A549 (cell line): ENCODE measurements around the gene ADARB2. TPM values are rescaled to one million over a fixed set of nuclear protein-coding genes. Genes with fewer than 3 reads are reported as not detected.

Source experiments
- ATAC-seq, 2 experiments: fragments of 200-7000 bp in 1 of 2; fragments of >200 bp in 1 of 2; cut with Nextera tagmentation in 1 of 2; cut with Tn5 transposase in 1 of 2; 3 replicates each; pipeline versions ENCODE4 v1.8.0 to v1.9.1; 2018 to 2020; ENCODE audit warnings: mild to moderate bottlenecking in 1 of 2, moderate library complexity in 1 of 2
- CTCF ChIA-PET: fragments of 300-600 bp; sonication (Branson Sonifier 250); formaldehyde crosslinking; extraction: SDS; loops from one replicate; lab custom pipeline; 2021; ENCODE audit warnings: antibody characterized with exemption, inconsistent platforms; lab: Yijun Ruan, JAX
- POLR2A ChIA-PET: fragments of 350-600 bp; formaldehyde crosslinking; extraction: SDS; loops from one replicate; lab custom pipeline; 2021; ENCODE audit warnings: antibody characterized with exemption, inconsistent platforms; lab: Yijun Ruan, JAX
- DNase-seq, 2 experiments: peaks; one replicate each; pipeline versions ENCODE4 v3.0.0 to v3.0.0-alpha.2; 2011 to 2016; ENCODE audit warnings: low read depth in 1 of 2, low spot score in 1 of 2
- FAIRE-seq: peaks from 2 replicates; lab custom pipeline; 2011; peaks lifted over from hg19 to GRCh38; lab: Jason Lieb, UNC
- H3K27ac ChIP-seq, 2 experiments: fragments of >200 bp; sonication (Bioruptor Twin); formaldehyde crosslinking; 3 replicates each; pipeline ENCODE4 v1.5.1; 2016 to 2017
- H3K4me1 ChIP-seq: fragments of >200 bp; sonication (Bioruptor Twin); formaldehyde crosslinking; 3 replicates; pipeline ENCODE4 v1.6.1; 2016
- H3K4me2 ChIP-seq: fragments of >200 bp; sonication (Bioruptor Twin); formaldehyde crosslinking; 3 replicates; pipeline ENCODE4 v1.6.1; 2016
- H3K4me3 ChIP-seq: fragments of >200 bp; sonication (Bioruptor Twin); formaldehyde crosslinking; 3 replicates; pipeline ENCODE4 v1.5.1; 2016
- H3K9me3 ChIP-seq: fragments of >200 bp; sonication (Bioruptor Twin); formaldehyde crosslinking; 3 replicates; pipeline ENCODE4 v1.6.1; 2016
- EHF ChIP-seq: fragments of 250-450 bp; sonication (Bioruptor Pico); IDR thresholded peaks from 2 replicates; pipeline ENCODE4 v1.5.0; 2020; ENCODE audit warnings: mild to moderate bottlenecking
- EHMT2 ChIP-seq: fragments of 200-600 bp; sonication (generic); IDR thresholded peaks from 2 replicates; pipeline ENCODE4 v1.6.1; 2016; ENCODE audit warnings: antibody characterized with exemption, low read depth, mild to moderate bottlenecking, moderate library complexity
- ESRRA ChIP-seq: fragments of 150-350 bp; IDR thresholded peaks from 2 replicates; pipeline ENCODE4 v1.6.1; 2014; ENCODE audit warnings: mild to moderate bottlenecking, low read length, borderline replicate concordance
- HEYL ChIP-seq: fragments of 250-450 bp; sonication (Bioruptor Pico); IDR thresholded peaks from 2 replicates; pipeline ENCODE4 v1.8.0; 2021; ENCODE audit warnings: mild to moderate bottlenecking, moderate library complexity
- HOXA7 ChIP-seq: fragments of 250-450 bp; sonication (Bioruptor Pico); IDR thresholded peaks from 2 replicates; pipeline ENCODE4 v1.5.0; 2020; ENCODE audit warnings: mild to moderate bottlenecking, moderate library complexity
- JUNB ChIP-seq: fragments of >200 bp; sonication (Bioruptor Twin); formaldehyde crosslinking; IDR thresholded peaks from 2 replicates; pipeline ENCODE4 v1.6.1; 2016
- MAFK ChIP-seq: fragments of 450-650 bp; IDR thresholded peaks from 2 replicates; pipeline ENCODE4 v1.6.1; 2014; ENCODE audit not compliant: partially characterized antibody
- MYC ChIP-seq: IDR thresholded peaks from 2 replicates; pipeline ENCODE4 v1.6.1; 2012; ENCODE audit warnings: mild to moderate bottlenecking, inconsistent platforms, low read length, improper control_type of control experiment, borderline replicate concordance
- NFE2L2 ChIP-seq: fragments of 150-350 bp; conservative IDR thresholded peaks from 2 replicates; pipeline ENCODE4 v1.6.1; 2014; ENCODE audit warnings: low read length
- POLR2A ChIP-seq: IDR thresholded peaks from 2 replicates; pipeline ENCODE4 v1.6.1; 2012; ENCODE audit warnings: mild to moderate bottlenecking, low read length
- RAD21 ChIP-seq, 2 experiments: fragments of >200 bp in 1 of 2; sonication (Bioruptor Twin) in 1 of 2; formaldehyde crosslinking in 1 of 2; IDR thresholded peaks in 1 of 2; conservative IDR thresholded peaks in 1 of 2; 2 replicates in 1 of 2; 3 replicates in 1 of 2; pipeline ENCODE4 v1.6.1; 2012 to 2018; ENCODE audit warnings: inconsistent platforms in 1 of 2
- RCOR1 ChIP-seq: fragments of 150-350 bp; IDR thresholded peaks from 2 replicates; pipeline ENCODE4 v1.6.1; 2014; ENCODE audit warnings: antibody characterized with exemption, low read length, low read depth
- RNF2 ChIP-seq: fragments of 200-600 bp; sonication (generic); IDR thresholded peaks from 2 replicates; pipeline ENCODE4 v1.6.1; 2016; ENCODE audit warnings: low read depth, mild to moderate bottlenecking, antibody characterized with exemption, moderate library complexity, borderline replicate concordance
- SMC3 ChIP-seq: fragments of >200 bp; sonication (Bioruptor Twin); formaldehyde crosslinking; IDR thresholded peaks from 3 replicates; pipeline ENCODE4 v1.6.1; 2018; ENCODE audit warnings: inconsistent platforms
- ZFP36 ChIP-seq: fragments of 450-650 bp; IDR thresholded peaks from 2 replicates; pipeline ENCODE4 v1.6.1; 2014; ENCODE audit warnings: borderline replicate concordance; ENCODE audit not compliant: partially characterized antibody
- WGBS: methylation state at CpG from one replicate; pipeline ENCODE4 v1.1.6; 2017; ENCODE audit errors: missing lambda C conversion rate; 5-methylcytosine and 5-hydroxymethylcytosine counted together
- polyA plus RNA-seq, 4 experiments: library from polyadenylated mRNA; depleted of rRNA in 3 of 4; stranded (reverse); fragments of >200 nt; fragmentation: RNase III in 1 of 4; extraction: RNeasy Plus Mini Kit Qiagen cat#74134 plus additional on column Dnase treatment in 1 of 4; gene quantifications; 2 replicates in 3 of 4; 3 replicates in 1 of 4; pipeline ENCODE4 v1.2.3, GENCODE V29; 2011 to 2017
- TF ChIP-seq, protein P1 (sequence below): fragments of >200 bp; sonication (Bioruptor Twin); formaldehyde crosslinking; IDR thresholded peaks from 3 replicates; pipeline ENCODE4 v1.6.1; 2016
- TF ChIP-seq, protein P2 (sequence below): fragments of >200 bp; sonication (Bioruptor Twin); formaldehyde crosslinking; IDR thresholded peaks from 3 replicates; pipeline ENCODE4 v1.5.1; 2016
- TF ChIP-seq, protein P3 (sequence below): fragments of >200 bp; sonication (Bioruptor Twin); formaldehyde crosslinking; IDR thresholded peaks from 2 replicates; pipeline ENCODE4 v1.6.1; 2016
- TF ChIP-seq, protein P4 (sequence below): IDR thresholded peaks from 2 replicates; pipeline ENCODE4 v1.6.1; 2012; ENCODE audit warnings: low read depth, borderline replicate concordance
- TF ChIP-seq, protein P5 (sequence below): IDR thresholded peaks from 2 replicates; pipeline ENCODE4 v1.6.1; 2012
- TF ChIP-seq, protein P6 (sequence below): fragments of 250-450 bp; sonication (Bioruptor Pico); IDR thresholded peaks from 2 replicates; pipeline ENCODE4 v1.5.0; 2020; ENCODE audit warnings: low read depth, mild to moderate bottlenecking, moderate library complexity

Gene ADARB2
- polyA plus RNA-seq, 2 of the 4 experiments (the other 2 are of a cell fraction): not detected

DNA sequence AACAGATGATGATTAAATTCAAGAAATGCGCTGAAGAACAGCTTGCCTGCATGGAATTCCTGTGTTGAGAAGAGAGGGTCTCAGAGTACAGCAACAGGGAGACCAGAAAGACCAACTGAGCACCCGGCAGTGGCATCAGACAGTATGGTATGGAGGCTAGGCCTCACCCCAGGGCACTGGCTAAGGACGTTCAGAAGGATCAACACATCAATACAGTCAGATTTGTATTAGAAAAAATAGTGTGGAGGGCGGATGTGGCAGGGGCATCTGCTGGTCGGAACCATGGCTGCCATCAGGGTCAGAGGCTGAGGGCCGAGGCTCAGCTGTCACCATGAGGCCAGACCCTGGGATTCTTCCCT, 142.1 kb downstream of the ADARB2 start (continued):
- TF ChIP-seq, protein P1, sequence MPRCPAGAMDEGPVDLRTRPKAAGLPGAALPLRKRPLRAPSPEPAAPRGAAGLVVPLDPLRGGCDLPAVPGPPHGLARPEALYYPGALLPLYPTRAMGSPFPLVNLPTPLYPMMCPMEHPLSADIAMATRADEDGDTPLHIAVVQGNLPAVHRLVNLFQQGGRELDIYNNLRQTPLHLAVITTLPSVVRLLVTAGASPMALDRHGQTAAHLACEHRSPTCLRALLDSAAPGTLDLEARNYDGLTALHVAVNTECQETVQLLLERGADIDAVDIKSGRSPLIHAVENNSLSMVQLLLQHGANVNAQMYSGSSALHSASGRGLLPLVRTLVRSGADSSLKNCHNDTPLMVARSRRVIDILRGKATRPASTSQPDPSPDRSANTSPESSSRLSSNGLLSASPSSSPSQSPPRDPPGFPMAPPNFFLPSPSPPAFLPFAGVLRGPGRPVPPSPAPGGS: no peak
- TF ChIP-seq SMC3 (no peak), RAD21 (conservative IDR thresholded peaks at IDR 0.05 in 1 of 2, IDR thresholded peaks at IDR 0.05 in 1 of 2) (no peak), EHF (CRISPR knock-in tag) (no peak), HOXA7 (CRISPR knock-in tag) (no peak)

DNA sequence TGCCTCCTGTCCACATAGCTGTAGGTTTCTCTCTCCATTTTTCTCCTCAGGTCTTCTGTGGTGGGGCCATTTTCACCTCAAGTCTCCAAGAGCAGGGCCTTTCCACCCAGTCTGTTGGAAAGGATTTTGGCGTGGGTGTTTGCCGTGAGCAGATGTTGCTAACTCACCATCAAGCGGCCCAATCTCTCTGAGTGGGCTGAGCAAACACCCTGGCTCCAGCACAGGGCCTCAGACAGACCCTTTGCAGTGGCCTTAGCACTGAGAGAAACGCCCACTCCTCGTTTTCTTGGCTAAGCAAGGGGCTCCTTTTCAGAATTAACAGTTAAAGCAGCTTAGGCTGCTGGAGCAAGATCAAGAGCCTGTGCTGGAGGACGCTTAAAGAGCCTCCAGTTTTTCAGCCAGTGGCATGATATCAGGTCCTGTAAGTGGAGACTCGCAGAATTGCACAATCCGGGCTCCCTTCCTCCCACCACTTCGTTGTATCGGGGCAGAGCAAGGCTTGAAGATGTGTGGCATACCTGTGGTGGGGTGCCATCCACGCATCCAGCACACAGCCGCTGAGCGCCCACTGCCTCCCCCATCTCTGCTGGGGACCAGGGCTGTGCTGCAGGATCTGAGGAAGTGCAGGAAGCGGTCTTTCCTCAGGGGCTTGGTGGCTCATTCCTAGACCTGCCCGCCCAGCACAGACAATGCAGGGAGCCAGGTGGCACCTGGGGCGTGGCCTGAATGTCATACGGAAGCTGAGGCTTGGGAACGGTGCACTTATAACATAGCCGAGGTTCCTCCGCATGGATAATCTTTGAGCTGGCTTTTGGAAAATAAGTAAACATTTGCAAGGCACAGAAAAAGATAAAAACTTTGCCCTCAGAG, 142.7 kb downstream of the ADARB2 start:
- no peak for DNase-seq
- no peak for ATAC-seq
- Histone ChIP-seq H3K4me1 (no peaks in the 10 kb centered on the region), H3K27ac (no peak overlapping the region), H3K4me2 (no peak overlapping the region), H3K9me3 (no peaks in the 10 kb centered on the region), H3K4me3 (no peak overlapping the region)
- CTCF ChIA-PET: no interaction called here
- POLR2A ChIA-PET: no interaction called here
- WGBS: 20% methylated on average over 10 of the region's 20 CpGs
- no peak for FAIRE-seq
- TF ChIP-seq JUNB (no peak), MYC (no peak), ESRRA (no peak), POLR2A (no peak), ZFP36 (no peak), MAFK (no peak), RNF2 (no peak), HEYL (CRISPR knock-in tag) (no peak), RCOR1 (no peak)
- TF ChIP-seq, protein P2, sequence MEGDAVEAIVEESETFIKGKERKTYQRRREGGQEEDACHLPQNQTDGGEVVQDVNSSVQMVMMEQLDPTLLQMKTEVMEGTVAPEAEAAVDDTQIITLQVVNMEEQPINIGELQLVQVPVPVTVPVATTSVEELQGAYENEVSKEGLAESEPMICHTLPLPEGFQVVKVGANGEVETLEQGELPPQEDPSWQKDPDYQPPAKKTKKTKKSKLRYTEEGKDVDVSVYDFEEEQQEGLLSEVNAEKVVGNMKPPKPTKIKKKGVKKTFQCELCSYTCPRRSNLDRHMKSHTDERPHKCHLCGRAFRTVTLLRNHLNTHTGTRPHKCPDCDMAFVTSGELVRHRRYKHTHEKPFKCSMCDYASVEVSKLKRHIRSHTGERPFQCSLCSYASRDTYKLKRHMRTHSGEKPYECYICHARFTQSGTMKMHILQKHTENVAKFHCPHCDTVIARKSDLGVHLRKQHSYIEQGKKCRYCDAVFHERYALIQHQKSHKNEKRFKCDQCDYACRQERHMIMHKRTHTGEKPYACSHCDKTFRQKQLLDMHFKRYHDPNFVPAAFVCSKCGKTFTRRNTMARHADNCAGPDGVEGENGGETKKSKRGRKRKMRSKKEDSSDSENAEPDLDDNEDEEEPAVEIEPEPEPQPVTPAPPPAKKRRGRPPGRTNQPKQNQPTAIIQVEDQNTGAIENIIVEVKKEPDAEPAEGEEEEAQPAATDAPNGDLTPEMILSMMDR: no peak
- TF ChIP-seq, protein P1: no peak
- TF ChIP-seq, protein P3, sequence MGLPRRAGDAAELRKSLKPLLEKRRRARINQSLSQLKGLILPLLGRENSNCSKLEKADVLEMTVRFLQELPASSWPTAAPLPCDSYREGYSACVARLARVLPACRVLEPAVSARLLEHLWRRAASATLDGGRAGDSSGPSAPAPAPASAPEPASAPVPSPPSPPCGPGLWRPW: no peak
- TF ChIP-seq, protein P4, sequence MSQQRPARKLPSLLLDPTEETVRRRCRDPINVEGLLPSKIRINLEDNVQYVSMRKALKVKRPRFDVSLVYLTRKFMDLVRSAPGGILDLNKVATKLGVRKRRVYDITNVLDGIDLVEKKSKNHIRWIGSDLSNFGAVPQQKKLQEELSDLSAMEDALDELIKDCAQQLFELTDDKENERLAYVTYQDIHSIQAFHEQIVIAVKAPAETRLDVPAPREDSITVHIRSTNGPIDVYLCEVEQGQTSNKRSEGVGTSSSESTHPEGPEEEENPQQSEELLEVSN: no peak

DNA sequence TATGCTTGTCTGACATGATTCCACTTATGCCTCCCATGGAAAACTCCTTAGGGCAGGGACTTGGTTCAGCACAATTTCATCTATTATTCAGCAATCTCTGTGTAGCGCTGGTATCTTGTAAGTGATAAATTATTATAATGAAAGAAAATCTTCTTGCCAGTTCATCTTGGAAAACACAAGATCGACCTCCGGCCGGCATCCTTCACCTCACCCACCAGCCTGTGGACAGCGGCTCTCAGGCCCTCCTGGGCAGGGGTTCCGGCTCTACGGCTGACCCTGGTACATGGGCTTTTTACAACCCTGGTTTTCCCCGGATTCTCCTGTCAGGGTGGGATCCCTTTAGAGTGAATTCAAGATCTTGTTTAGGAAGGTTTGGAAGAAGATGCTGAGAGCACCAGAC, 145.6 kb downstream of the ADARB2 start:
- FAIRE-seq: no peak
- Histone ChIP-seq H3K4me2 (no peak overlapping the region), H3K4me1 (no peaks in the 10 kb centered on the region), H3K4me3 (no peak overlapping the region), H3K9me3 (no peaks in the 10 kb centered on the region), H3K27ac (no peak overlapping the region)
- no peak for ATAC-seq
- ChIA-PET POLR2A (no interaction called here), CTCF (no interaction called here)
- DNase-seq: no peak
- WGBS: 35% methylated on average over 8 of the region's 8 CpGs
- TF ChIP-seq JUNB (no peak), POLR2A (no peak), EHMT2 (no peak), NFE2L2 (no peak)
- TF ChIP-seq, protein P1: no peak
- TF ChIP-seq, protein P5, sequence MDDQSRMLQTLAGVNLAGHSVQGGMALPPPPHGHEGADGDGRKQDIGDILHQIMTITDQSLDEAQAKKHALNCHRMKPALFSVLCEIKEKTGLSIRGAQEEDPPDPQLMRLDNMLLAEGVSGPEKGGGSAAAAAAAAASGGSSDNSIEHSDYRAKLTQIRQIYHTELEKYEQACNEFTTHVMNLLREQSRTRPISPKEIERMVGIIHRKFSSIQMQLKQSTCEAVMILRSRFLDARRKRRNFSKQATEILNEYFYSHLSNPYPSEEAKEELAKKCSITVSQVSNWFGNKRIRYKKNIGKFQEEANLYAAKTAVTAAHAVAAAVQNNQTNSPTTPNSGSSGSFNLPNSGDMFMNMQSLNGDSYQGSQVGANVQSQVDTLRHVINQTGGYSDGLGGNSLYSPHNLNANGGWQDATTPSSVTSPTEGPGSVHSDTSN: no peak
- TF ChIP-seq, protein P6, sequence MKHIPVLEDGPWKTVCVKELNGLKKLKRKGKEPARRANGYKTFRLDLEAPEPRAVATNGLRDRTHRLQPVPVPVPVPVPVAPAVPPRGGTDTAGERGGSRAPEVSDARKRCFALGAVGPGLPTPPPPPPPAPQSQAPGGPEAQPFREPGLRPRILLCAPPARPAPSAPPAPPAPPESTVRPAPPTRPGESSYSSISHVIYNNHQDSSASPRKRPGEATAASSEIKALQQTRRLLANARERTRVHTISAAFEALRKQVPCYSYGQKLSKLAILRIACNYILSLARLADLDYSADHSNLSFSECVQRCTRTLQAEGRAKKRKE: no peak
